Activated T-cell treated with anti-CD3 and anti-CD28 coated beads for 1 hour (primary cell): Measurements from ENCODE around the gene BCL11B.

ENCODE experiments used
- DNase-seq: peaks from one replicate; pipeline ENCODE4 v3.0.0-alpha.2; 2020; ENCODE audit warnings: low read depth

BCL11B gene

DNA sequence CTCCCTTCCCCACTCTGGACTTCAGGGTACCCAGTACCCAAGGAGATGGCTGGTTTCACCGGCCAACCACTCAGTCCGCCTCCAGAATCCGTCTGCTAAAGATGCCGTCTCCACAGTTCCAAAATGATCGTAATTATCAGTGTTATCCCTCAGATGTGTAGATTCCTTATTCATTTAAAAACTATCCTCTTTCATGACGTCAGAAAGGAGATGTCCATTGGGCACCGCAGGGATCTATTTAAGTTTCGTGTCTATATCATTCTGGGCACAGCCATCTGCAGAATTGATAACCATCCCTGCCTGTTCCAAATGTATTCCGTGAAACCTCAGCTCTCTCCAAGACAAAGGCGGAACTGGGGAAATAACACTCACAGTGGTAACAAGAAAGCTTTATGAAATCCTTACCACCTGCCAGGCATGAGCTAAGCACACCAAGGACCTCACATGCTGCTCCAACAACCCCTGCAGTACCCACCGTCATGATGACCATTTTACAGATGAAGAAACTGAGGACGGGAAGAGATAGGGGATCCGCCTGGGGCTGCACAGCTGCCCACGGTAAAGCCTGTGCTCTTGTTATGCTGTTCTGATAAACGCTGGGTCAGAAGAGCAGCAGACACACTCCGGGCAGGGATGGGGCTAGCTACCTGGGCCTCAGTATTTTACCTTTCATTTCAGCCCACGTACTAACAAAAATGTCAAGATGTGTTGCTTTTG, 90.0 kb downstream of the BCL11B start:
- no peak for DNase-seq

DNA sequence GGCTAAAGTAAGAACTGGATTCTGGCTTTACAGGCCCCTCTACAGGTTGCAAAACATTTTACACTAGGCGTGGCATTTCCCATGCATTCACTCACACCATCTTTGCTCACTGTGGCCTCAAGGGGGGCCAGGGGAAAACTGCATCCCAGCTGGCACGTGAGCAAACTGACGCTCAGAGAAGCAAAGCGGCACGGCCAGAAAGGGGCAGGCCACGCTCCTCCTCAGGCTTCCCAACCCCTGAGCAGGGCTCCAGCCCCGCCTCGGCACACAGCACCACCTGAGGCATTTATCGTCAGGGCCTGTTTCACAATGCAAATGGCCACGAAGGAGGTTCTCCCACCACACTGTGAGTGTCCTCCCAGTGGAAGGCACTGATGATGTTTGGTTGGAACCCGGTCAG, 90.8 kb downstream of the BCL11B start:
- no peak for DNase-seq

DNA sequence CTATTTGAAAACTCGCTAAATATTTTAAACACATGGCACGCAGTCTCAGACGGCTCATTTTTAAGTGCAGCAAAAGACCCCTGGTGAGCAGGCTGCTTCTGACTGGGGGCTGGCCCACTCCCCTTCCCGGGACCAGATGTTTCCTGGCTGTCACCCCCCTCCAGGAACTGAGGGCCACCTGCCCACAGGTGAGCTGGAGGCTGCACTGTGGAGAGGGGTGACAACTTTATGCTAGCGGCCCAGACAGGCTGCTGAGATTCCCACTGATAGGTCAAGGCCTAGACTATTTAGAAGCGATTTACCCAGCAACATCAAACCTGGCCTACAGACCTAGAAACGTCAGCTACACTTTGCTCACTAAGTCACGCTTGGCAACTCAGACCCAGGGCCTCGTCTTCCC, 92.1 kb downstream of the BCL11B start:
- DNase-seq: no peak

DNA sequence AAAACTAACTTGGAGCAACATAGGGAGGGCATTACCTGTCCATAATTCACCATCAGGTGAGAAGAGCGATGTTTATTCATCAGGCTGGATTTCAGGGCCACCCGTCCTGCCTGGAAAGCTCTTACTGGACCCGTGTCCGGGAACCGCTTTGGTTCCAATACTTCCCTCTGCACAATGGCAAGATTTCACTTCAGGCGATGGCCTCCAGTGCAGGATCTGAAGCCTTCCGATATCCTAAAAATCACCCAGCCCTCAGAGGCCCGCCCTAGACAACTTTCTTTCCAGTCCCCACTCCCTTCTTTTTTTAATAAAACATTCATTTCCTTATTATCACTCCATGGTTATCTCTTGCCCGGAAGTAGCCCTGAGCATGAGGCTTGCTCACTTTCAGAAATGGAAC, 92.5 kb downstream of the BCL11B start:
- no peak for DNase-seq

DNA sequence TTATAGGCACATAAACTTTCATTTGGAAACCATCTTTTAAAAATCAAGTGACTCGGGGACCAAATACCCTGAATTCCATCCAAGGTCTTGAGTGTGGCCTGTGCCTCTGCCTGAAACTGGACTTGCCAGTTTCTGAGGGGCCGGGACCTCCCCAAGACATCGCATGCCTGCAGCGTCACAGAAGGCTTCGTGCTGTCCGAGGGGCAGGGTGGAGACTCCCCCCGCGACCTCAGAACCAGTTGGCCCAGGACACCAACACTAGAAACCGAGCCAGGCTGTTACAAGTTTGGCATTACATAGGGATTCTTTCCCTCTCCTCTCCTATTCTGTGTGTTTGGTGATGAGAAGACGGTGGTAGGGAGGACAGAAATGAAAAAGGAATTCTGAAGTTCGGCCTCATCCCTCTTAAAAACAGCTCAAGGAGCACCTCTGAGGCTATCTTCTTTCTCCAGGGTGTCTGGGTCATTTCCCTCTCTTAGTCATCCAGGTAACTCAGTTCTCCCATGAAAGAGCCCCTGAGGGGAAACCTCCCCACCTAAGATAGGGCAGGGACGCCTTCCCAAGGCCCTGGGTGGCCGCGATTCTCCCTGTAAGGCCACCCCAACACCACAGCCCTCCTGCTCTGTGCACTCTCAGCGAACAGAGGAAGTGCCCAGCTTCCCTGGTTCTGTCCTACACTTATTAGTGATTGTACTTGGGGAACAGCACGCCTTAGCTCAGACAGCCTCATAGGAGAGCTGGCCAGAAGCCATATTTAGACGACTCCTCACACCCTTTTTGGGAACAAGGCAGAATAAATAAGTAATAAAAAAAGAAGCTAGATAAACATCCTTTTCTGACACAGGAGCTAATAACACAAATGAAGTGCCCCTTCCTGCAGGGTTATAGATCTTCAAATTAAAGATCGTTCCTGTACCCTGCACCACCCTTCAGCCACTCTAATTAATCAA, 93.8 kb downstream of the BCL11B start:
- no peak for DNase-seq

DNA sequence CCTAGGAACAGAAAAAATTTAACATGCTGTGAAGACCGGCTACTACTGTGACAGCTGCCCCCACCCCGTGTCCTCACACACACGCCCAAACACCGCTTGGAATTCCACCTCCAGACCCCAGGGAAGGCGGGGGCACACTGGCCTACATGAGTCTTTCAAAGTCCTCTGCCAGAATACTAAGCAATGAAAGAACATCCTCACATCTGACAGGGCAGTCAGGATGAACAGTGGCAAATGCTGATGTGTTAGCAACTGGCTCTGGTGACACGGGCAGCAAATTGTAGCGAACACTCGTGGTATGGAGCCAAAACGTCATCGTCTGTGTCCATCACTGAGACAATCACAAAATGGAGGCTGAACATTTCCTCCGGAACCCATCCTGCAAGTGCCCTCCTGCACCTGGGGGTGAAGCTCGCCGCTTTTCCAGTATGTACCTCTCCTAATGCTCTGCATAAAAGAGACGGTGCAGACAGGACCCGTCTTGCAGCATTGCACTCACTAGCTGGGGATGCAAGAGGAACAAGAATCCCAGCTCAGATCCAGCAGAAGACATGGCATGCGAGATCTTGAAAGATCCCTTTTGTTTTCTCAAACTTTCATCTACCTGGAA, 94.8 kb downstream of the BCL11B start:
- DNase-seq: no peak

DNA sequence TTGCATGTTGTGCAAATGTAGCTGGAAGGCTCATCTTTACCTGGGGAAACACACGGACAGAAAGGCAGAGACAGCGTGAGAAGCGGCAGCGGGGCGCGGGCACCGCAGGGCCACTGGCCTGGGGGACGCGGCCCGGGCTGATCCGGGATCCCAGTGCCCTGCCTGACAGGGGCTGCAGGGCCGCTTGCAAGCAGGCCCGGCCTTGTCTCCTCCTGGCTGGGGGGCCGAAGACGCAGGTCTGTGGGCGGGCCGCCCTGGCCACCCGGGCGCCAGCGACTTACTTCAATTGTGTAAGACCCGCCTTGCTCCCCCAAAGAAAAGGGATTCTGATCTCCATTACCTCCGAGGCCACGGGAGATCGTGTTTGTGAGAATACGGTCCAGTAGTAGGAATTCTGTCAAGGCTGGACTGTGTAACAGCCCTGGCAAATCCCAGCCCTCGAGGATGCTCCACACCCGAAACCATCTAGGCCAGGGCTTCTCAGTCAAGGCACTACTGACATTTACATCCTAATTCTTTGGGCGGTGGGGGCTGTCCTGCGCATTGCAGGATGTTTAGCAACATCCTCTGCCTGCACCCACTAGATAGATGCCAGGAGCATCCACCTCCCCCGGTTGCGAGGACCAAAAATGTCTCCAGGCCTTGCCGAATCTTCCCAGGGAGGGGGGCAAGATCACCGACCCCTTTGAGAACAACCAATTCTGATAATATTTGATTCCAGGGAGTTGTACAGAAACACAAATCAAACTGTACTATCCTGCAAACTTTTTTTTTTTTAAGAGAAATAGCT, 95.6 kb downstream of the BCL11B start:
- no peak for DNase-seq

DNA sequence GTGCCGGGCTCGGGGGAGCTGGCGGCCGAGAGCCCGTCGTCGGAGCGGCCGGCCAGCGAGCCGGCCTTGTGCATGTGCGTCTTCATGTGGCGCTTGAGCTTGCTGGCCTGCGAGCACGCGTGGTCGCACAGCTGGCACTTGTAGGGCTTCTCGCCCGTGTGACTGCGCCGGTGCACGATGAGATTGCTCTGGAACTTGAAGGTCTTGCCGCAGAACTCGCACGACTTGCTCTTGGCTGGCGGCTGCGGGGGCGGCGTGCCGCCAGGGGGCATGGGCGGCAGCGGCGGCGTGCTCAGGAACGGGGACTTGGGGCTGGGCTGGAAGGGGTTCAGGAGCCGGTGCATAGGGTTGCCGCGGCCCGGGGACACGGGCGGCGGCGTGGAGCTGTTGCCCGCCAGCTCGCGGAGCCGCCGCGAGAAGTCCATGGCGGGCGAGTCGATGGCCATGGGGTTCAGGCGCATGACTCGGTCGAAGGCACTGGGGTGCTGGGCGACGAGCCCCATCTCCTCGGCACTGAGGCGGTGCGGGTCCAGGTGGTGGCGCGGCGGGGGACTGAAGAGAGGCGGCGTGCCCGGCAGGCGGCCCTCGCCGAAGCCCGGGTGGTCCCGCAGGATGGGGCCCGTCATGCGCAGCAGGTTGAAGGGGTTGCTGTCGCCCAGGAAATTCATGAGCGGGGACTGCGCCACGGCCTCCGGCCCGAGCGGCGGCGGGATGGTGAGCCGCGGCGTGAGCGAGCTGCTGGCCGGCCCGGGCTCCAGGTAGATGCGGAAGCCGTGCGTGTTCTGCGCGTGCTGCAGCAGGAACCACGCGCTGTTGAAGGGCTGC, 96.5 kb downstream of the BCL11B start:
- no peak for DNase-seq

DNA sequence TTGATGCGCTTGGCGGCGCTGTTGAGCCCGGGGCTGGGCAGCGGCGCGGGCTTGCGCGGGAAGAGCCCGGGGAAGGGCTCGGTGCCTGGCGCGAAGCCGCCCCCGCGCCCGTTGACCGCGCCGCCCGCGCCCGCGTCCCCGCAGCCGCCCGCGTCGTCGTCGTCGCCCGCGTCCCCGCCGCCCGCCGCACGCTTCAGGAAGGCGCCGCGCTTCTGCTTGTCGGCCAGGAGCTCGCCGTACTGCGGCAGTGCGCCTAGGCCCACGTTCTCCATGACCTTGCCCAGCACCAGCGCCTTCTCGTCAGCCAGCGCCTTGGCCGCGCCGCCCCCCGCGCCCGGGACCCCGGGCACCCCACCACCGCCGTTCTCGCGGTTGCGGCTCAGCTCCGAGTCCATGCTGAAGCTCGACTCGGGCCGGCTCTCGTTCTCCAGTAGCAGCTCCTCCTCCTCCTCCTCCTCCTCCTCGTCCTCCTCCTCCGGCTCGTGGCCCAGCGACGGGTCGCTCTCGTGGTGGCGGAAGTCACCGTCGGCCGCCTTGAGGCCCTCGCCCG, 97.2 kb downstream of the BCL11B start:
- DNase-seq: no peak

DNA sequence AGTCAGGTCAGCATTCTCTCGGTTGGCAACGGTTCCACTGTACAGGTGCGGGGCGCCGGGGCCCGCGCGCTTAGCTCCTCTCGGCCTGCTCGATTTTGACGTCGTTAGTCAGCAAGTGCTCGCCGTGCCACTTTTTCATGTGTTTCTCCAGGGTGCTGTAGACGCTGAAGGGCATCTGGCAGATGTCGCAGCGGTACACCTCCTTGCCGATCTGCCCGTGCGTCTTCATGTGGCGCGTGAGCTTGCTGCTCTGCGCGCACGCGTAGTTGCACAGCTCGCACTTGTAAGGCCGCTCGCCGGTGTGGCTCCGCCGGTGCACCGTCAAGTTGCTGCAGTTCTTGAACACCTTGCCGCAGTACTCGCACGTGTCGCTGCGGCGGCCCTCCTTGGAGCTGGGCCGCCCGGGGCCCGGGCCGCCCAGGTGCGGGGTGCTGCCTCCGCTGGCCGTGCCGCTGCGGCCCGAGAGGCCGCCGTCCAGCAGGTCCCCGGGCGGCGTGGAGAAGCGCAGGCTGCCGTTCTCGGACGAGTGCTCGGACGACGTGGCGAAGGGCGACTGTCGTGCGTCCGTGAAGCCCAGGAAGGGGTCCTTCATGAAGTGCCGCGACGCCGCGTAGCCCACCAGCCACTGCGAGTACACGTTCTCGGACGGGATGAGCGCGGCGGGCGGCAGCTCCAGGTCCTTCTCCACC, 97.8 kb downstream of the BCL11B start:
- DNase-seq: no peak

DNA sequence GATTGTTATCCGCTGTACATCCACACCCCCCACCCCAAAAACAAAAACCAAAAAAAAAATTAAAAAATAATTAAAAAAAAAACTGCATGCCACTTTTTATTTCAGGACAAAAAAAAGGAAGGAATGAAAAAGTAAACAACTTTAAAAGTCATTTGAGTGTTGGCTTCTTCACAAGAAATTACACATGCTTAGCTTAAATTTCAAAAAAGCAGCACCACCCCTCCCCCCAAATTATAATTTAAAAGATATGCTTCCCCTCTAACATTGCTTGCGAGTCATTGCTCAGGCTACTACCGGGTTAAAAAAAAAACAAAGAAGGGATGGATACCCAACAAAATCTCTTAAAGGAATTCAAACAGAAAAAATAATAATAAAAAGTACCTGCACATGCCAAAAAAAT, 98.5 kb downstream of the BCL11B start:
- no peak for DNase-seq

DNA sequence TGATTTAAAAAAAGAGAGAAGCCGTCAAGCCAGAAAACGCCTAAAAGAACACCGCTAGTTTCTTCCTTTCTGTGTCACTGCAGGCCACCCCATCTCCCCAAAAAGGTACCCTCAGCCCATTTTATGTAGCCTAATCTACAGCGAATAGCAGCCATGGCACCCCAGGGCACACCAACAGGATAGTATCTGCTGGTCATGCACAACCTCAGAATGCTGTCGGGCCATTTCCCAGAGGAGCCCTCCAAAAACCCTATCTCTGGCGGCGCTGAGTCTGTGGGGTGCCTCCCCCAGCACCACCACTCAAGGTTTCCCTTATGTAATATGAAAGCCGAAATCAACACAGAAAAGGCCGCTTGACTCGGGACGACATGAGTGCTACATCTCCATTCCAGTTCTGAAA, 98.9 kb downstream of the BCL11B start:
- no peak for DNase-seq

DNA sequence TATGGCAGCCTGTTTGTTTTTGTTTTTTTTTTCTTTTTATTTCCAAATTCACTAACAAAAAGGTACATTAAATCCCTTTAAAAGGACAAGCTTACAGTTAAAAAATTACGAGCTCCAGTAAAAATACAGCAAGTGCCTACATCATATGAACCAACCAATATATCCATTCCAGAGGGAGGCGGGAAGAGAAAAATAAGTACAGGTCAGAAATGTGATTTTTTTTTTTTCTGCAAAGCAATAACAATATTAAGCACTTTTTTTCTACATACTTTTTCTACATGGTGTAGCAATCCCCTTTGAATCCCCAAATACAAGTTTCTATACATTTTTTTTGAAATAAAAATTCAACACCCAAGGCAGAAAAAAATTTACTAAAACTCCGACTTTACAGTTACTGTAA, 100.6 kb downstream of the BCL11B start:
- DNase-seq: no peak

DNA sequence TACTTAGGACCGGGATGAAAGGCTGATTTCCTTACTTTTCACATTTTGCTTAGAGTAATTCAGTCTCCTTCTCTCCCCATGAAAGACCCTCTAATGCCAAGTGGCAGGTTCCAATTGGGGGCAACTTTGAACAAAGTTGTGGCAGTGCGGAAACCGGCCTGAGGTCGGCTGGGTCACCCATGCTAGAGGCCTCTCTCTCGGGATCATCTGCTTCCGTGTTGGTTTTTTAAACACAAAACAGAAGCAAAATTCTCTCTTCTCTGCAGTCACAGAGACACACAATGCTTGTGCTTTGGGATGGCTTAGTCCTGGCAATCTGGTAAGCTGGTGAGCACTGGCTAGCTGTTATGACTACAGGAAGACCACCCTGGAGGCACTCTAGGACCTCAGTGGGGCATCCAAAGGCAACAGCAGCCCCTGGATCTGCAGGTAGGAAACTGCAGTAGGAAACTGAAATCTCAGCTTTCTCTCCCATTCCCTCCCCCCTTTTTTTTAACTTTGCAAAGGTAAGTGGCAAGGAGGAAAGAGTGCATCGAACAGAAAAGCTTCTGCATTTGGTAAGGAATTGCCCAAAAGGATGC, 102.1 kb downstream of the BCL11B start:
- no peak for DNase-seq

DNA sequence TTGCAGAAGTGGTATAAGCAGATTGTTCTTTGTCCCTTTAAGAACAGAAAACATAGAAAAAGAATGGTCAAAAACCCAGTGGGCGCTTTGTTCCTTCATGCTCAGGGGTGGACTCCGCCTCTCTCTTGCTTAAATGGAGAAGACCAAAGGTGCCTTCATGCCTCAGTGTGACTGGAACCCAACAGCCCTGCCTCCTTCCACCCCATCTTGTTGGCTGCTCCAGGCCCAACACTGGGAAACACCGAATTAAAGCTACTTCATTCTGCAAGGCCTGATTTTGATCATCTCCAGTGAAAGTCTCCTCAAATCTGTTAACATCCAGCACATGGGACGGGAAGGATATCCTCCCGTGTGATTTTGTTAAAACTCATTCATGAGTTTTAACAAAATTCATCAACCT, 103.7 kb downstream of the BCL11B start:
- no peak for DNase-seq

DNA sequence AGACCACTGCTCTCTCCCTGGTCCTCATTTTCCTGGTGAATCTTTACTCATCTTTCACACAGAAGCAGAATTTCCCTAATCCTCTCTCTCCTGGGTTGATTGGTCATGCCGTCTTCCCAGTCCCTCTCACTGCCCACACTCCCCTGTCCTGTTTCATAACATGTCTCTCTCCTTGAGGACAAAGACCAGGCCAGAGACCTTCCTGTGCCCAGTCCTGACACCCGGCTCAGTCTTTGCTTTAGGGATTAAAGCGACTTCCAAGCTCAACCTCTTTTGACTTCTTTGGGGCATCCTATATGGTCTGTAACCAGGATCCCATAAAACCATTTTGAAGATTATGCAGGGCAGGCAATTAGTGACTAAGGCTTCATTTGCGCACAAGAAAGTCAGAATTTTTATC, 105.5 kb downstream of the BCL11B start:
- DNase-seq: no peak

DNA sequence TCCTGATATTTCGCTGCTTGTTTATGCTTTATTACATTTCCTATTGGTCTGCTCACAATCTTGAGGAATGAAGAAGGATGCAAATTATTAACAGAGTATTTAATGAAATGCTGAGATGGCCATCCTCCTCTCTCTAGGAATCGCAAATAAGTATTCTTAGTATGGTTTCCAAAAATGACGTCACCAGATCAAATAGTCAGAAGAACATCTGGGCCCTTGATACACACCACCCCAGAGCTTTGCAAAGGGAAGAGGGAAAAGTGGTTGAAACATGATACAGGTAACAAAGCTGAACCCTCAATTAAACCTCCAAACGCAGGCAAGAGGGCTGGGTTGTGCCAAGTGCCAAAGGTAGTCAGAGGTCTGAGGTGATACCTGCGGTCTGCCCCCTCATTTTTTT, 107.3 kb downstream of the BCL11B start:
- DNase-seq: no peak

DNA sequence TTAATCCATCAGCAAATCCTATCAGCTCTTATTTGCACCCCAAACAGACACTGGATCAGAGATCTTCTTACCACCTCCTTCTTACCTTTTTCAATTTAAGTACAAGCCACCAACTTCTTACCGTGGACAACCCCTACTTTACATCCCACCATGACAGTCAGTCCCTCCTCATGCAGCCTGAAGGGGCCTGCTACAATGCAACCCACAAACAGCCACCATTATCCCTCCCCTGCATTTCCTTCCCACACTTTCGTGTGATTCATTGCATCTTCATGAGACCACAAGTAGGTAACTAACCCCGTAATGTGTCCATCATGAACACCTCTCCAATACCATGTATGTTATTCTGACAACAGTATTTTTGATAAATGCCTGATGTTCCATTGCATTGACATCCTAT, 108.6 kb downstream of the BCL11B start:
- DNase-seq: no peak

DNA sequence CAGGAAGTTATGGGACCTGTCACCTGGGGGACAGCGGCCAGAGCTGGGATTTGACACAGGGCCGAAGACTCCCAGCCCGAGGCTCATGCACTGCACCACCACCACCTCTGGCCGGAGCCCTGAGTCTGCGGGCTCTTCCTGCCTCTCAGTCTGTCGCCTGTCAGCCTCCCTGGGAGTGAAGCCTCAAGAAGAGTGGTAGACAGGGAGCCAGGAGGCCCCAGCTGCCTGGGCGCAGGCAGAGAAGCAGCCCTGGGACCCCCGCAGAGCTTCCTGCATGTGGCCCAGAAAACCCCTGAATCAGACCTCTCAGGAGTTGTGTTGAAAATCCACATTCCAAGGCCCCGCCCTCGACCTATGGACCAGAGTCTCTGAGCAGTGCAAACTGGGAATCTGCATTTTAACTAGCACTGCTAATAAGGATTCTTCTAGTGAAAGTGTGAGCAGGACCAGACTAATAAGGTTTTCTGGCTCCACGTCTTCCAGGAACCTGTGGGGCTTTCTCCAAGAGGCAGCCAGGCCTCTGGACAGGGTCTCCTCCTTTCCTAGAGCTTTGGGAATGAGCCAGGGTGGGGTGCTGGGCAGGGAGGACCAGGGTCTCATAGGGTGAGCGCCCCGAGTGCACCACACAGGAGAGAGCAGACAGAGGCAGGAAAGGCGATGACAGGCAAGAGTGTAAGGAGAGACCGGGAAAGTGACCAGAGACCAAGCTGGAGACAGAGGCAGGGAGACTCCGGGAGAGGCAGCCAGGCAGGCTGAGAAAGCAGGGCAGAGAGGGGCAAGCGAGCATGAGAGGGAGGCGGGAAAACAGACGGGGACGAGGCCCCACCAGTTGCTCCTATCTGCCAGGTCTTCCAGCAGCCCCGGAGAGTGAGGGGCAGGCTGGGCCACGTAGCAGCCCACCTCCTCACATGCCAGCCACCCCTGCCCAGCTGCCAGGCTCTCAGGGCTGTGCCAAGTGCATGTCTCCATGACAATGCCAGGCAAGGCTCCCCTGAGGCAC, 112.4 kb downstream of the BCL11B start:
- no peak for DNase-seq
